DLD1 (cell line): ENCODE measurements around the gene EMC1.
"Not testable (repeated sequence)": the region's sequence is repeated elsewhere in the genome, so short reads cannot be mapped to it uniquely, and the experiment has no call there.

Source experiments
- in situ Hi-C: cut with HindIII; loops from 2 replicates; pipeline ENCODE4 v1.10.0; 2017; ENCODE audit warnings: low sequenced_read_pairs

EMC1 gene

GRCh38 chr1:19219451-19219850 lies 31.9 kb downstream of the EMC1 start:
- in situ Hi-C loops, result no loop called here

- in situ Hi-C loops, result not testable (repeated sequence)
Measured at GRCh38 chr1:19216585-19216984, 34.7 kb downstream of the EMC1 start.

GRCh38 chr1:19213580-19213979 lies 37.7 kb downstream of the EMC1 start:
- in situ Hi-C loops, result no loop called here

- in situ Hi-C loops, result no loop called here
Measured at GRCh38 chr1:19212167-19212566, 39.2 kb downstream of the EMC1 start.

- in situ Hi-C loops, result no loop called here
Measured at GRCh38 chr1:19210772-19211549, 40.4 kb downstream of the EMC1 start.

- in situ Hi-C loops, result no loop called here
Measured at GRCh38 chr1:19209990-19210771, 41.1 kb downstream of the EMC1 start, which contains the start of gene UBR4. Gene UBR4, minus strand, starts transcription at chr1:19210266. Its CDS starts 18 bp downstream, at chr1:19210248.

GRCh38 chr1:19209439-19209989 lies 41.8 kb downstream of the EMC1 start:
- in situ Hi-C loops, result no loop called here

- in situ Hi-C loops, result no loop called here
Measured at GRCh38 chr1:19208710-19209438, 42.5 kb downstream of the EMC1 start.

- in situ Hi-C loops, result no loop called here
Measured at GRCh38 chr1:19206947-19207346, 44.4 kb downstream of the EMC1 start.

GRCh38 chr1:19205845-19206244 lies 45.5 kb downstream of the EMC1 start:
- in situ Hi-C loops, result no loop called here

GRCh38 chr1:19205403-19205802 lies 45.9 kb downstream of the EMC1 start:
- in situ Hi-C loops, result no loop called here

- in situ Hi-C loops, result no loop called here
Measured at GRCh38 chr1:19204446-19205266, 46.7 kb downstream of the EMC1 start.

- in situ Hi-C loops, result no loop called here
Measured at GRCh38 chr1:19203440-19203839, 47.9 kb downstream of the EMC1 start.

- in situ Hi-C loops, result no loop called here
Measured at GRCh38 chr1:19202396-19202795, 48.9 kb downstream of the EMC1 start.

- in situ Hi-C loops, result no loop called here
Measured at GRCh38 chr1:19199969-19200604, 51.2 kb downstream of the EMC1 start.

GRCh38 chr1:19199329-19199968 lies 51.9 kb downstream of the EMC1 start:
- in situ Hi-C loops, result no loop called here

GRCh38 chr1:19198820-19199219 lies 52.5 kb downstream of the EMC1 start:
- in situ Hi-C loops, result no loop called here

- in situ Hi-C loops, result no loop called here
Measured at GRCh38 chr1:19197845-19198244, 53.5 kb downstream of the EMC1 start.

- in situ Hi-C loops, result no loop called here
Measured at GRCh38 chr1:19196331-19196730, 55.0 kb downstream of the EMC1 start.
